Posterior cingulate gyrus (tissue), 11 donors: ENCODE measurements around the gene MYOF.

Source experiments
- DNase-seq, 10 donors: peaks; one replicate each; pipeline versions ENCODE4 v3.0.0 to v3.0.0-alpha.2; 2020 to 2021; ENCODE audit warnings: mixed read lengths in 3 of 10
- intact Hi-C: fragments of 100-400 bp; cut with DNase I; formaldehyde crosslinking; loops from one replicate; pipeline ENCODE4 v1.15.1; 2023

The MYOF gene

DNA sequence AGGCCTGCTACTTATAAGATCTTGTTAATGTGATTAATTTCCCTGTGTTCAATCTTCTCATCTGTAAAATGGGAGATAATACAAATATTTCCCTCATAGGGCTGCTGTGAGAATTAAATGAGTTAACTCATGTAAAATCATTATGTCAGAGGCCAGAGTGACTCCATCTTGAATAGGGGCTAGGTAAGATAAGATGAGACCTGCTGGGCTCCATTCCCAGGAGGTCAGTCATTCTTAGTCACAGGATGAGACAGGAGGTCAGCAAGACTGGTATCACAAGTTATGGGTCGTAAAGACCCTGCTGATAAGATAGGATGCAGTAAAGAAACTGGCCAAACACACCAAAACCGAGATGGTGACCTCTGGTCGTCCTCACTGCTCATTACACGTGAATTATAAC lies 207.7 kb downstream of the MYOF start:
- intact Hi-C loops = no loop called here
- no peak for DNase-seq

- intact Hi-C loops = no loop called here
- DNase-seq = no peak
These were observed 209.1 kb downstream of the MYOF start for GRCh38 chr10:93272884-93273675.

- DNase-seq = no peak
- intact Hi-C loops = no loop called here
These were observed 210.8 kb downstream of the MYOF start for GRCh38 chr10:93271347-93271746.

GRCh38 chr10:93269281-93269680 lies 212.9 kb downstream of the MYOF start:
- DNase-seq = no peak
- intact Hi-C loops = no loop called here

DNA sequence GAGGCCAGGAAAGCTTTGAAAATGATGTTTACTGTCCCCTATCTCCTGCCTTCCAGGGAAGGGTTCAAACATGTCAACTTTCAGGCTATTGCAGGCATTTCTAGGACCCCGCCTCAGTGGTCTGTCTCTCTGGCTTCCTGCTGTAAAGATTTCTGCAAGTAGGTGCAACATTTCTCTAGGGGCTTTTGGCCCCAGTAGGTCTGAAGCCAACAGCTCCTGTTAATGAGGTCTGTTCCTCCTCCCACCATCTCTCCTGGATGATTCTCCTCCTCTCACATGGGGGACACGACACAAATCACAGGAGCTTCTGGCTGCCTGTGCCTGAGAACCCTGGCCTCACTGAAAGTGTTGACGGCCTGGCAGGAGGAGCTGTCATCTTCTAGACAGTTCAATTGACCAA lies 214.1 kb downstream of the MYOF start:
- intact Hi-C loops = no loop called here
- DNase-seq = no peak

DNA sequence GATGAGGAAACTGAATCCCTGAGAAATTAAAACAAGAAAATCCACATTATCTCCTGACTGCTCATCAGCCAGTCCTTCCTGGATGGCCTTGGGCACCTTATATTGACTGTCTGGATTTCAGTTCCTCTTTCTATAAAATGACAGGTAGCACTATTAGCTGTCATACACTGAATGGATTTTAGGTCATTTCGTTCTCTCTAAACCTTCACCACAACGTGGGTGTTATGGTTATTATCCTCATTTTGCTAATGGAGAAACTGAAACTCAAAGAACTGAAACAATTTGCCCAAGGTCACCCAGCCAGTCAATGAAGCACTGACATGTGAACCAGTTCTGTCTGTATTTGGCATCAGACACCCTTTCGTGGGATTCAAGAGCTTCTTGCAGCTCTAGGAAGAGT lies 214.6 kb downstream of the MYOF start:
- intact Hi-C loops = no loop called here
- DNase-seq = no peak

- intact Hi-C loops = no loop called here
- no peak for DNase-seq
These were observed 215.3 kb downstream of the MYOF start for GRCh38 chr10:93266858-93267257.

DNA sequence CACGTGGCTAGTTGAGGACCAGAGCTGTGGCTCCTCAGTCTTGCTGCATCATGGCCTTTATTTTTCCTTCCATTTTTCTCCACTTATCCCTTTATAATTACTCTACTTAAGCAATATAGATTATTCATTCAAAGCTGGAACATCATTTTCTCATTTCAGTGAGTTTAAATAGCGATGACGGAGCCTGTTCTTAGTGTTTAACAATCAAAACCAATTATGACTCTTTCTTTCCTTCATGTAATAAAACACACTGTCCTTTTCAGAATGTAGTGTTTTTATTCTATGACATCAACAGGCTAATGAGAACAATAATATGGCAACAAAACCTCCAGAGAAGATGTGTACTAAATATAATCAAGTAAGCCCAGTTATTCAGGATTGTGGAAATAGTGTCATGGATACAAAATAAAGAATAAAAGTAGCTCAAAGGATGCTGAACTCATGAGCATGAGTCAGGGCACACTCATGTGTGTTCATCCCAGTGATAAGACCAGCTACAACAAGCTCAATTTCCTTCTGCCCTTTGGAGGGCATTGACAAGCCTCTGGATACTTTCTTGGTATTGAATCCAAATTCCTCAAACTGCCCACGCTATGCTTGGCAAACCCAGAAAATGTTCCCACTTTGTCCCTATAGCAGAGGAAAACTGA lies 220.0 kb downstream of the MYOF start:
- DNase-seq = no peak
- intact Hi-C loops = no loop called here

DNA sequence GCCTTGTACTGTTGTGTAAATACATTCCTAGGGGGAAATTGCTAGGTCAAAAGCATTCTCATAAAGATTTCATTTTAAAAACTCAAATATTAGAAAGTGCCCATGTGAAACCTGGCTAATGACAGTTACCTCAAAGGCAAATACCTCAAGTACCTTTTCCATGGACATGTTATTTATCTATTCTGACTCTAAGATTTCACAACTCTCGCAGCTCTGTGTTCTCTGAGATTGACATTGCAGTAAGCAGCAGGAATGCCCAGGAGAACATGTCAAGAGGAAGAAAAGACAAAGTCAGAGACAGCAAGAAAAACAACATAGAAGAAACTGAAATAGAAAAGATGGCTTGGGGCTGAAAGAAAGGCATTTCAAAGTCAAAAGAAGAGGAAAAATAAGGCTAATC lies 221.0 kb downstream of the MYOF start:
- DNase-seq = no peak
- intact Hi-C loops = no loop called here

GRCh38 chr10:93259126-93259525 lies 223.0 kb downstream of the MYOF start:
- DNase-seq = no peak
- intact Hi-C loops = no loop called here
